ENCODE measurements around the gene RIC1.

The RIC1 gene

GRCh38 chr9:5764130-5764868 is 135.4 kb downstream of the RIC1 start:
- ChIA-PET CTCF (interaction anchor here (0.6 kb wide), 1 partner anchor 52 kb away, joined by 3 read pairs; no protein-coding TSS in a partner anchor), POLR2A (no interaction called here)
- Histone ChIP-seq H3K27ac (ENCODE audit: extremely low read depth, low read depth, low read length) (no peak overlapping the region), H3K36me3 (ENCODE audit: control insufficient read depth in 2 of 2, insufficient read depth in 1 of 2, low read length in 2 of 2) (peaks cover 0 to 91% of the 10 kb centered on the region in 2 experiments), H3K4me3 (ENCODE audit: low read depth, low read length) (no peak overlapping the region), H3K4me1 (ENCODE audit: control insufficient read depth, insufficient read depth, low read length) (no peaks in the 10 kb centered on the region), H3K9me3 (ENCODE audit: control insufficient read depth, insufficient read depth, low read depth, low read length) (no peaks in the 10 kb centered on the region)
- TF ChIP-seq ZNF610 (tag by site-specific recombination; IDR thresholded peaks at IDR 0.05; ENCODE audit: borderline replicate concordance) (no peak), ZBTB20 (tag by site-specific recombination; IDR thresholded peaks at IDR 0.05) (no peak), ZNF704 (tag by site-specific recombination; IDR thresholded peaks at IDR 0.05) (no peak)

- Histone ChIP-seq H3K4me1 (ENCODE audit: control insufficient read depth, insufficient read depth, low read length) (no peaks in the 10 kb centered on the region), H3K4me3 (ENCODE audit: low read depth, low read length) (no peak overlapping the region), H3K36me3 (ENCODE audit: control insufficient read depth in 2 of 2, insufficient read depth in 1 of 2, low read length in 2 of 2) (peaks cover 4 to 94% of the 10 kb centered on the region in 2 experiments), H3K27ac (ENCODE audit: extremely low read depth, low read depth, low read length) (no peak overlapping the region), H3K9me3 (ENCODE audit: control insufficient read depth, insufficient read depth, low read depth, low read length) (no peaks in the 10 kb centered on the region)
- TF ChIP-seq ZNF701 (tag by site-specific recombination; IDR thresholded peaks at IDR 0.05) (no peak), ZNF175 (tag by site-specific recombination; IDR thresholded peaks at IDR 0.05) (no peak), ZNF184 (tag by site-specific recombination; IDR thresholded peaks at IDR 0.05) (no peak), ZSCAN16 (tag by site-specific recombination; IDR thresholded peaks at IDR 0.05) (no peak), ZNF792 (tag by site-specific recombination; IDR thresholded peaks at IDR 0.05) (no peak)
- ChIA-PET POLR2A (interaction anchor here (0.5 kb wide), 1 partner anchor 137 kb away, joined by 3 read pairs; no protein-coding TSS in a partner anchor), CTCF (no interaction called here)
Observed at GRCh38 chr9:5767968-5768932, 139.3 kb downstream of the RIC1 start.

GRCh38 chr9:5773324-5773999 is 144.6 kb downstream of the RIC1 start:
- H3K27ac ChIP-seq (ENCODE audit: extremely low read depth, low read depth, low read length): no peak overlapping the region
- H3K36me3 ChIP-seq (ENCODE audit: control insufficient read depth in 2 of 2, insufficient read depth in 1 of 2, low read length in 2 of 2): peaks cover 7 to 86% of the 10 kb centered on the region in 2 experiments; a peak in 2 of 3 replicates
- H3K4me3 ChIP-seq (ENCODE audit: low read depth, low read length): no peak overlapping the region
- H3K4me1 ChIP-seq (ENCODE audit: control insufficient read depth, insufficient read depth, low read length): no peaks in the 10 kb centered on the region
- H3K9me3 ChIP-seq (ENCODE audit: control insufficient read depth, insufficient read depth, low read depth, low read length): no peaks in the 10 kb centered on the region
- POLR2A ChIA-PET: no interaction called here
- CTCF ChIA-PET: interaction anchor here (0.6 to 1.6 kb wide), 7 partner anchors 12 to 740 kb away, joined by 3 to 6 read pairs (median 4); no protein-coding TSS in a partner anchor
- no peak for TF ChIP-seq ZNF10 (tag by site-specific recombination; IDR thresholded peaks at IDR 0.05)
- TF ChIP-seq ZNF610 (tag by site-specific recombination; IDR thresholded peaks at IDR 0.05; ENCODE audit: borderline replicate concordance): no peak
- no peak for TF ChIP-seq ZBTB49 (tag by site-specific recombination; IDR thresholded peaks at IDR 0.05; ENCODE audit: low read depth)
- no peak for TF ChIP-seq ZNF157 (tag by site-specific recombination; IDR thresholded peaks at IDR 0.05)
- no peak for TF ChIP-seq ZNF155 (tag by site-specific recombination; IDR thresholded peaks at IDR 0.05)
- no peak for TF ChIP-seq BCL11A (tag by site-specific recombination; IDR thresholded peaks at IDR 0.05; ENCODE audit: low read depth)
- no peak for TF ChIP-seq PRDM1 (tag by site-specific recombination; IDR thresholded peaks at IDR 0.05)
- TF ChIP-seq ZNF132 (tag by site-specific recombination; IDR thresholded peaks at IDR 0.05; ENCODE audit: borderline replicate concordance): no peak
- no peak for TF ChIP-seq ZNF704 (tag by site-specific recombination; IDR thresholded peaks at IDR 0.05)
- no peak for TF ChIP-seq ZNF350 (tag by site-specific recombination; IDR thresholded peaks at IDR 0.05)
- TF ChIP-seq ZNF16 (tag by site-specific recombination; IDR thresholded peaks at IDR 0.05; ENCODE audit: low read depth): no peak
- no peak for TF ChIP-seq ZFP41 (tag by site-specific recombination; IDR thresholded peaks at IDR 0.05; ENCODE audit: borderline replicate concordance)
- TF ChIP-seq ZNF266 (tag by site-specific recombination; IDR thresholded peaks at IDR 0.05; ENCODE audit: low read depth): no peak
- TF ChIP-seq CTCF (tag by site-specific recombination; IDR thresholded peaks at IDR 0.05): no peak
- no peak for TF ChIP-seq ZNF394 (tag by site-specific recombination; IDR thresholded peaks at IDR 0.05; ENCODE audit: borderline replicate concordance)
